GM19035 (cell line): ENCODE measurements around the gene TPRG1L.

ENCODE experiments used
- ATAC-seq: cut with Tn5 transposase; IDR thresholded peaks from one replicate; pipeline ENCODE4 v1.9.1; 2021; ENCODE audit not compliant: unreplicated experiment

The TPRG1L gene

GRCh38 chr1:3676581-3677470, 52.0 kb downstream of the TPRG1L start:
- peak; percentile 60 for ATAC-seq

- peak; percentile 5 for ATAC-seq
These were observed 52.7 kb downstream of the TPRG1L start for GRCh38 chr1:3677484-3677883.

- ATAC-seq = no peak
These were observed 53.7 kb downstream of the TPRG1L start for GRCh38 chr1:3678361-3679097.

- no peak for ATAC-seq
These were observed 54.3 kb downstream of the TPRG1L start for GRCh38 chr1:3679098-3679555.
